Activated T-helper 1 cell treated with anti-CD3 and anti-CD28 coated beads, Interleukin-12 subunit alpha, Interleukin-12 subunit beta, Interleukin-2, Interleukin-4 antibody, amounts not matched to agents 30 ng/mL and 10 ng/mL and 1 ng/mL, durations not matched to agents 14 hours and 24 hours and 36 hours (primary cell): ENCODE data around the gene PLEKHA1. TPM values are rescaled to one million over a fixed set of nuclear protein-coding genes. Genes with fewer than 3 reads are reported as not detected.

Experiments used
- DNase-seq: peaks from one replicate; pipeline ENCODE4 v3.0.0; 2021; ENCODE audit warnings: low spot score
- H3K27ac Mint-ChIP-seq: one replicate; pipeline ENCODE4 v1.8.0; 2021; ENCODE audit warnings: mild to moderate bottlenecking, mixed read lengths
- H3K27me3 Mint-ChIP-seq: one replicate; pipeline ENCODE4 v1.8.0; 2022; ENCODE audit warnings: mild to moderate bottlenecking, moderate library complexity, mixed read lengths; ENCODE audit not compliant: insufficient read depth
- H3K36me3 Mint-ChIP-seq: one replicate; pipeline ENCODE4 v1.8.0; 2021; ENCODE audit warnings: low read depth, mixed read lengths
- H3K4me1 Mint-ChIP-seq: one replicate; pipeline ENCODE4 v1.8.0; 2021; ENCODE audit warnings: low read depth, mixed read lengths
- H3K4me3 Mint-ChIP-seq: one replicate; pipeline ENCODE4 v1.8.0; 2021; ENCODE audit warnings: mild to moderate bottlenecking, moderate library complexity, mixed read lengths
- H3K9me3 Mint-ChIP-seq: one replicate; pipeline ENCODE4 v1.8.0; 2021; ENCODE audit warnings: mixed read lengths
- intact Hi-C: fragments of 100-400 bp; cut with micrococcal nuclease; formaldehyde crosslinking; loops from one replicate; pipeline ENCODE4 v1.15.1; 2024
- total RNA-seq: library from RNA; stranded (reverse); gene quantifications from 2 replicates; pipeline ENCODE4 v1.2.3, GENCODE V29; 2022

The PLEKHA1 gene
- total RNA-seq, 1 donor from 2014 or later = 4.1 TPM

DNA sequence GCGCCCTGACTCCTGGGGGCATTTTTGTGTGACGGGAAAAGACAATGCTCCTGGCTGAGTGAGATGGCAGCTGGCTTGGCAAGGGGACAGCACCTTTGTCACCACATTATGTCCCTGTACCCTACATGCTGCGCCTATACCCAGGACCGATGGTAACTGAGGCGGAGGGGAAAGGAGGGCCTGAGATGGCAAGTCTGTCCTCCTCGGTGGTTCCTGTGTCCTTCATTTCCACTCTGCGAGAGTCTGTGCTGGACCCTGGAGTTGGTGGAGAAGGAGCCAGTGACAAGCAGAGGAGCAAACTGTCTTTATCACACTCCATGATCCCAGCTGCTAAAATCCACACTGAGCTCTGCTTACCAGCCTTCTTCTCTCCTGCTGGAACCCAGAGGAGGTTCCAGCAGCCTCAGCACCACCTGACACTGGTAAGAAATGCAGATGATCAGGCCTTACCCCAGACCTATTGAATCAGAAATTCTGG is 80.1 kb downstream of the PLEKHA1 start, which contains the start of gene ARMS2:
Gene ARMS2 (plus strand): TSS at position 51 of the 478 bp plus-strand sequence. CDS start 75 bp downstream, at position 126.
- Mint-ChIP-seq H3K4me1 (no peaks in the 10 kb centered on the region), H3K27me3 (peaks cover 34% of the 10 kb centered on the region), H3K4me3 (no peak within 1 kb of the TSS), H3K9me3 (no peaks in the 10 kb centered on the region), H3K27ac (no peak within 1 kb of the TSS), H3K36me3 (no peaks in the 10 kb centered on the region)
- intact Hi-C loops = no loop called here
- no peak for DNase-seq

- no peaks in the 10 kb centered on the region for H3K9me3 Mint-ChIP-seq
- H3K4me1 Mint-ChIP-seq = no peaks in the 10 kb centered on the region
- H3K4me3 Mint-ChIP-seq = no peak overlapping the region
- H3K27ac Mint-ChIP-seq = no peak overlapping the region
- DNase-seq = no peak
- peaks cover 41% of the 10 kb centered on the region for H3K27me3 Mint-ChIP-seq
- intact Hi-C loops = no loop called here
- no peaks in the 10 kb centered on the region for H3K36me3 Mint-ChIP-seq
Measured at GRCh38 chr10:122455376-122456079, 81.0 kb downstream of the PLEKHA1 start.

DNA sequence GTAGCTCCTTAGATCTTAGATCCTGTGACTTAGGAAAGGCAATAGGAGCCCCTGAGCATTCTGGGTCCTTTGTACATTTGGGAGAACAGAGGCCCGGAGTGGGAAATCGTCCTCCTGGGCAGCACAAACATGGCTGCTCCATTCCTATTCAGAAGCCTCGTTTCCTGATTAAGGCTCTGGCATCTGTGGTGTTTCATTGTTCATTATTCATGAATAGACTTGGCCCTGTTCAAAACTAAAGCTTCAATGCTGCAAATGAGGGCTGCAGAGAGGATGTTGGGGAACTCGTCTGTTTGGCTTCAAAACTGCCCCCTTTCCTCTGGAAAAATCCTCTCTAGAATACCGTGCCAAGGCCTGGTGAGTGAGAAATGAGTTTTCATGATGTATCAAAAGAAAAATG is 83.4 kb downstream of the PLEKHA1 start:
- H3K4me3 Mint-ChIP-seq = no peak overlapping the region
- no peaks in the 10 kb centered on the region for H3K36me3 Mint-ChIP-seq
- intact Hi-C loops = no loop called here
- H3K4me1 Mint-ChIP-seq = peaks cover 5% of the 10 kb centered on the region
- H3K27ac Mint-ChIP-seq = no peak overlapping the region
- H3K9me3 Mint-ChIP-seq = no peaks in the 10 kb centered on the region
- peaks cover 53% of the 10 kb centered on the region for H3K27me3 Mint-ChIP-seq
- no peak for DNase-seq

- DNase-seq = no peak
- intact Hi-C loops = no loop called here
- H3K36me3 Mint-ChIP-seq = no peaks in the 10 kb centered on the region
- H3K4me1 Mint-ChIP-seq = peaks cover 5% of the 10 kb centered on the region
- H3K27me3 Mint-ChIP-seq = peaks cover 61% of the 10 kb centered on the region
- H3K9me3 Mint-ChIP-seq = no peaks in the 10 kb centered on the region
- no peak overlapping the region for H3K27ac Mint-ChIP-seq
- H3K4me3 Mint-ChIP-seq = no peak overlapping the region
Measured at GRCh38 chr10:122458693-122459092, 84.2 kb downstream of the PLEKHA1 start.

DNA sequence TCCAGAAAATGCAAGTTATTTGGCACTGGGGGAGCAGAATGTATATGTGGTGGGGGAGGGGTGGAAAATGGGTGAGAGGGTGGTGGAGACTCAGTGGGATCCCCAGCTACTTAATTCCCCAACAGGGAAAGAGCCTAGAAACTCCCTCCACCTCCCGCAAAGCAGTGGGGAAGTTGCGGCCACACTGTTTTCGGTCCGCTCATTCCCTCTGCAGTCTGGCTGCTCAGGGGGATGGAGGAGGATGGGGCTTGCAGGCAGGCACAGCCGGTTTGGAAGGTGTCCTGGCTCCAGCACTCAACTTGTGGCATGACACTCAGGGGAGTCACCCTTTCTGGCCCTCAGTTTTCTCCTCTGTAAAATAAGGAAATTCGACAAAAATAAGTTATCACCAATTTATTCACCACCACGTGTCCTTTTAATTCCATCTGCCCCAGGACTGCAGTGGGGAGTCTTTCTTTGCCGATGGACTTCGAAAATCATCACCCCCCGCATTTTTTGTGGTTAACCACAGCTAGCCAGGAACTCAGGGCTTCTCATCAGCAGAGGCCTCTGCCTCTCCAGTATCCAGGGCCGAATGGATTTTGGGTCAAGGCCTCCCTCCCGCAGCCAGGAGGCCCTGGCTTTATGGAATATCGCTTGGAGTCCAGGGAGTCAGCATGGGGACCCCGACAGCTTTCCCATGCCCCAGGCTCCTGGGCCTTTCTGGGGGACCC is 85.2 kb downstream of the PLEKHA1 start:
- Mint-ChIP-seq H3K36me3 (no peaks in the 10 kb centered on the region), H3K4me1 (peaks cover 5% of the 10 kb centered on the region), H3K27ac (no peak overlapping the region), H3K4me3 (no peak overlapping the region), H3K27me3 (peaks cover 67% of the 10 kb centered on the region), H3K9me3 (no peaks in the 10 kb centered on the region)
- intact Hi-C loops = loop anchor here (10.0 kb wide), 1 partner anchor 675 kb away; the partner anchor contains the start of gene HMX3
- DNase-seq = no peak

- Mint-ChIP-seq H3K4me3 (no peak overlapping the region), H3K27ac (no peak overlapping the region), H3K9me3 (no peaks in the 10 kb centered on the region), H3K4me1 (peaks cover 5% of the 10 kb centered on the region), H3K27me3 (peaks cover 67% of the 10 kb centered on the region), H3K36me3 (no peaks in the 10 kb centered on the region)
- no peak for DNase-seq
- intact Hi-C loops = loop anchor here (10.0 kb wide), 1 partner anchor 674 kb away; the partner anchor contains the start of gene HMX3
Measured at GRCh38 chr10:122460891-122461293, 86.4 kb downstream of the PLEKHA1 start.

DNA sequence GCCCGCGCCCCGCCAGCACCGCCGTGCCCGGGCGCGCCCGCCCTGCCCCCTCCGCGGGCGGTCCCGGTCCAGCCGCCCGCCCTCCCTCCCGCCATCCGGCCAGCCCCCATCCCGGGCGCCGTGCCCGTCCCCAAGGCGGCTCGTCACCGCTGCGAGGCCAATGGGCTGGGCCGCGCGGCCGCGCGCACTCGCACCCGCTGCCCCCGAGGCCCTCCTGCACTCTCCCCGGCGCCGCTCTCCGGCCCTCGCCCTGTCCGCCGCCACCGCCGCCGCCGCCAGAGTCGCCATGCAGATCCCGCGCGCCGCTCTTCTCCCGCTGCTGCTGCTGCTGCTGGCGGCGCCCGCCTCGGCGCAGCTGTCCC is 86.8 kb downstream of the PLEKHA1 start, which contains the start of gene HTRA1:
Gene HTRA1 (plus strand): TSS at position 187 of the 362 bp plus-strand sequence. CDS start 100 bp downstream, at position 287.
- H3K4me3 Mint-ChIP-seq = peak within 1 kb of the TSS; percentile 73
- peaks cover 67% of the 10 kb centered on the region for H3K27me3 Mint-ChIP-seq
- H3K27ac Mint-ChIP-seq = no peak within 1 kb of the TSS
- no peaks in the 10 kb centered on the region for H3K36me3 Mint-ChIP-seq
- intact Hi-C loops = loop anchor here (10.0 kb wide), 1 partner anchor 673 kb away; the partner anchor contains the start of gene HMX3
- H3K9me3 Mint-ChIP-seq = no peaks in the 10 kb centered on the region
- DNase-seq = no peak
- peaks cover 5% of the 10 kb centered on the region for H3K4me1 Mint-ChIP-seq

GRCh38 chr10:122461729-122462532 is 87.4 kb downstream of the PLEKHA1 start:
- intact Hi-C loops = loop anchor here (10.0 kb wide), 1 partner anchor 673 kb away; the partner anchor contains the start of gene HMX3
- Mint-ChIP-seq H3K4me3 (peak overlapping the region; percentile 73), H3K9me3 (no peaks in the 10 kb centered on the region), H3K4me1 (peaks cover 5% of the 10 kb centered on the region), H3K27me3 (peaks cover 68% of the 10 kb centered on the region), H3K27ac (no peak overlapping the region), H3K36me3 (no peaks in the 10 kb centered on the region)
- DNase-seq = no peak

DNA sequence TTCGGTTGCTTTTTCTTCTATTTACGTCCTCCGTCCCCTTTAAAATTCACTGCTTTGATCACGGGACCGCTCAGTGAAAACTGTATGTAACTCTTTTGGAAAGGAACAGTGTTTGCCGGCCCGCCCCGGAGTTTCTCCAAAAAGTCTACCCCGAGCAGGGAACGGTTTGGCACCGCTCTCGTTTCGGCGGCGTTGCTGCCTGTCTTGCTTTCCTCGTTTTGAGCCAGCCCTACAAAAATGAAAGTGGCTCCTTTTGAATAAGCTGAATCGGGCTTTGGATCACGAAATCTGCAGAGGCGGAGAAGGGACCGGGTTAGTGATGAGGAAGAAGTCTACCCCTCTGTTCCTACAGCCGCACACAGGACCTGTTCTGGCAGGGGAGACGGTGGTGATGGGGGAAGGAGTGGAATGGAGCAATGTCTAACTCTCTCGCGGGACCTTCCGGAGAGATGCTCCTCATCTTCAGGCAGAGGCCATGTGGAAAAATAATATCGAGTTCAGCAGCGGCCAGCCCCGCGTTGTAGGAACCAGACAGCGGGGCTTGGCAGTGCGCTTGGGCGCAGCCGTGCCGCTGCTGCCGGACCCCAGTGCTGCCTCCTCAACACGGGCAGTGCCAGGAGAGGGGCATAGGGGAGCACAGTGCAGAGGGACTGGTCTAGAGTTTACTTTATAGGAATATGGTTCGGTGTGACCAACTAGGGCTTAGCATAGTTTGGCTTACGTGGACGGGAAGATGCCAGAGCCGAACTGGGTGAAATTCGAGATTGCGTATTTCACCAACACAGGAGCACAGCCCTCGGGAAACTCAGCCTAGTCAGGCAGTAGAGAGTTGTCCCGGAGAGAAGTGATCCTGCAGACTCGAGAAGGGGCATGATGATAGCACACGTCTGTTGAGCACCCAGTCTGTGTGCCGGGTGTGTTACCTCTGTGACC is 88.3 kb downstream of the PLEKHA1 start:
- Mint-ChIP-seq H3K4me1 (peaks cover 5% of the 10 kb centered on the region), H3K36me3 (no peaks in the 10 kb centered on the region), H3K27me3 (peaks cover 62% of the 10 kb centered on the region), H3K9me3 (no peaks in the 10 kb centered on the region), H3K4me3 (peak overlapping the region; percentile 73), H3K27ac (no peak overlapping the region)
- intact Hi-C loops = loop anchor here (10.0 kb wide), 1 partner anchor 672 kb away; the partner anchor contains the start of gene HMX3
- DNase-seq = no peak

DNA sequence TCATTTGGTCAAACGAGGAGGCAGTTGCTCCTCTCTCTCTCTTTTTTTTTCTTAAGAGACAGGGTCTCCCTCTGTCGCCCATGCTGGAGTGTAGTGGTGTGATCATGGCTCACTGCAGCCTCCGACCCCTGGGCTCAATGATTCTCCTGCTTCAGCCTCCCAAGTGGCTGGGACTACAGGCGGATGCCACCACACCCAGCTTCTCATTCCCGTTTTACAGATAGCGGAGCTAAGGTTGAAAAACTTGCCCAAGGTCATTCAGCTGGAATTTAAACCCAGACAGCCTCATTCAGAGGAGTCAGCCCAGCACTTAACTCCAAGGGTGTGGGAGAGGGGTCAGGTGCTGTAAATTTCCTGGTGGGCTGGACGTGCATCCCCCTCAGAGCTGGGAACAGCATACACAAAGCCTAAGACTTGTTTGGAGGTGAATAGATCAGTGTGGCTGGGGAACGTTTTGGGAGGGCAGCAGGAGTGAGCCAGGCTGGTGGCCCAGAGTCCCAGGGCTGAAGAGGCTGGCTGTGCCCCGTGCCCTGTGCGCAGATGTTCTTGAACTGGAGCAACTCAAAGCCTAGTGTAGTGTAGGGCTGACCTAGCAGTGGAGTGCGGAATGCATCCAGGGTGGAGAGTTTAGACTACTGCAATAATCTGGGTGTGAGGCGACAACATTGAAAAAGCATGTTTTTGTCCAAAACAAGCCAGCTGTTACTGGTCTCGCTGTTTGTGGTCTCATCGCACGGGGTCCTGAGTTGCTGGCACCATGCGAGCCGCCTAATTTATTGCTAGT is 89.2 kb downstream of the PLEKHA1 start:
- no peaks in the 10 kb centered on the region for H3K36me3 Mint-ChIP-seq
- no peak for DNase-seq
- H3K4me1 Mint-ChIP-seq = peaks cover 5% of the 10 kb centered on the region
- intact Hi-C loops = loop anchor here (10.0 kb wide), 1 partner anchor 671 kb away; the partner anchor contains the start of gene HMX3
- no peak overlapping the region for H3K27ac Mint-ChIP-seq
- peaks cover 55% of the 10 kb centered on the region for H3K27me3 Mint-ChIP-seq
- H3K9me3 Mint-ChIP-seq = no peaks in the 10 kb centered on the region
- H3K4me3 Mint-ChIP-seq = no peak overlapping the region

DNA sequence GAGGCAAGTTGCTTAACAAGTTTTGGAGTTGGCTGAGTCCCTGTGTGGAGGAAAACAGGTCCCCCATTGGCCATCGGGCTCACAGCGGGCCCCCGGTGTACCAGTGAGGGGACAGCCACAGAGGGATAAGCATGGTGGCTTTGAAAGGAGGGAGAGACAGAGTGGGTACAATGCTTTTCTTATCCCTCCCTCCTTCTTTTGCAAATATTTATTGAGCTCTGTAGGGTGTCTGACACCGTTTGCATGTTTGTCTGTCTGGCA is 89.7 kb downstream of the PLEKHA1 start:
- intact Hi-C loops = loop anchor here (10.0 kb wide), 1 partner anchor 671 kb away; the partner anchor contains the start of gene HMX3
- H3K4me1 Mint-ChIP-seq = peaks cover 5% of the 10 kb centered on the region
- DNase-seq = no peak
- H3K27ac Mint-ChIP-seq = no peak overlapping the region
- peaks cover 50% of the 10 kb centered on the region for H3K27me3 Mint-ChIP-seq
- no peak overlapping the region for H3K4me3 Mint-ChIP-seq
- no peaks in the 10 kb centered on the region for H3K9me3 Mint-ChIP-seq
- H3K36me3 Mint-ChIP-seq = no peaks in the 10 kb centered on the region
